ENCODE results near the gene BLCAP. TPM values are rescaled to one million over a fixed set of nuclear protein-coding genes. Genes with fewer than 3 reads are reported as not detected.

The BLCAP gene
- total and polyA plus RNA-seq, 2 of the 4 experiments (the other 2 are of a cell fraction), result 17.7 to 67.3 TPM

DNA sequence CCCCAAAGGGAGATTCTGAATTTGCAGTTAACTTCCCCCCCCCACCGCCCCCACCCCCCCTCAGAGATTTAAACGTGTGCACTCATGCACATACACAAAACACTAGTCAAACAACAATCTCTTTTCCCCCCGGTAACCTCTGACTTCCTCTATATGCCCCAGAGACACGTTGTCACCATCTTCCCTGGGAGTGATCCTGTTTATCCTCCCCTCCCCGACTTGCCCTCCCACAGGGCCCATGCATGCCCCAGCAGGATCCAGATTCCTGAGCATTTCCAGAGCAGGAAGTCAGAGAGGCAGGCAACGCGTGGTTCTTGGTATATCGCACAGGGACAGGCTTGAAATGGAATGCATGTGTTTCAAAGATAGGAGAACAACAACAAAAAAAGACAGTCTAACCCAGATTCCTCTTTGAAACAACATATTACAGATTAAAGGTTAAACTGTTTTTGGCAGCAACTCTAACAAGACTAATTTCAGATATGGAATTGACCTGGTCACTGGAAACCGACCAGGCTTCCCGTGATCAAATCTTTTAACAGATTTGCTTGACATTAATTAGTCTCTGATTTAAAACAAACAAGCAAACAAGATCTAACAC lies 1.3 kb downstream of the BLCAP start:
- Histone ChIP-seq H3K4me3 (ENCODE audit: insufficient read depth, low read depth, low read length) (peak overlapping the region; percentile 80), H3K9ac (ENCODE audit: low read depth, low read length) (peak overlapping the region; percentile 92), H3K27me3 (ENCODE audit: control insufficient read depth, insufficient read depth, low read length) (no peaks in the 10 kb centered on the region), H4K20me1 (ENCODE audit: insufficient read depth, low read length) (peaks cover 51% of the 10 kb centered on the region), H3K27ac (ENCODE audit: insufficient read depth, low read length) (peak overlapping the region; percentile 87), H2AFZ (replicated peaks; ENCODE audit: low read length, poor library complexity) (peak overlapping the region; percentile 45), H3K36me3 (ENCODE audit: control insufficient read depth, insufficient read depth, low read length) (peaks cover 2% of the 10 kb centered on the region; the same call in 1 of the 2 replicates), H3K4me2 (ENCODE audit: low read depth, low read length) (peak overlapping the region; percentile 92), H3K56ac (ENCODE audit: extremely low read depth, insufficient read depth, low read length) (peak overlapping the region; percentile 74; the same call in 1 of the 2 replicates), H2AK9ac (replicated peaks; ENCODE audit: low read depth, low read length, poor library complexity) (peak overlapping the region; percentile 99), H2AK5ac (ENCODE audit: low read depth, low read length) (peak overlapping the region; percentile 84), H3K4me1 (ENCODE audit: control insufficient read depth, insufficient read depth, low read length) (peaks cover 11% of the 10 kb centered on the region), H3K23ac (ENCODE audit: low read depth, low read length) (peak overlapping the region; percentile 90), H2BK120ac (ENCODE audit: low read depth, low read length) (peak overlapping the region; percentile 45; the same call in 1 of the 2 replicates), H2BK15ac (ENCODE audit: low read depth, low read length) (peak overlapping the region; percentile 77; the same call in 2 of the 3 replicates), H3K9me3 (ENCODE audit: control insufficient read depth, insufficient read depth, low read length) (no peaks in the 10 kb centered on the region), H2BK5ac (ENCODE audit: low read depth, low read length, poor library complexity, severe bottlenecking) (peak overlapping the region; percentile 90), H2BK20ac (ENCODE audit: low read depth, low read length) (no peak overlapping the region), H3K14ac (replicated peaks; ENCODE audit: low read depth, low read length) (peak overlapping the region; percentile 82), H3K9me1 (ENCODE audit: insufficient read depth, low read length) (peaks cover 19% of the 10 kb centered on the region), H4K91ac (ENCODE audit: insufficient read depth, low read depth, low read length) (peak overlapping the region; percentile 85), H3K4ac (ENCODE audit: low read depth, low read length) (peak overlapping the region; percentile 87), H3K18ac (ENCODE audit: low read depth, low read length) (no peak overlapping the region), H4K8ac (ENCODE audit: low read depth in 2 of 2, low read length in 2 of 2) (peak overlapping the region; percentile 62 to 94; a peak in 3 of 4 replicates), H3K79me1 (ENCODE audit: low read depth in 1 of 2, low read length in 2 of 2) (peaks cover 19 to 63% of the 10 kb centered on the region in 2 experiments), H4K5ac (ENCODE audit: low read depth, low read length) (no peak overlapping the region)
- DNase-seq (peak; percentile 52), ATAC-seq (ENCODE audit: low read depth) (peak; percentile 49)
- ChIA-PET CTCF (interaction anchor here (1.2 kb wide), 1 partner anchor 33 kb away, joined by 3 read pairs; no protein-coding TSS in a partner anchor), POLR2A (ENCODE audit: unreplicated experiment) (interaction anchor here (1.1 kb wide), 1 partner anchor 9 kb away, joined by 3 read pairs; no protein-coding TSS in a partner anchor)
- intact Hi-C loops (cut with micrococcal nuclease), result loop anchor here (2.0 to 5.0 kb wide), 2 partner anchors 119 to 142 kb away; no protein-coding TSS in a partner anchor
- dilution Hi-C loops (cut with HindIII; ENCODE audit: low sequenced_read_pairs, unreplicated experiment), result no loop called here
- no TSS peak for BruUV-seq (replicated peaks)
- TF ChIP-seq MXI1 (IDR thresholded peaks at IDR 0.05; ENCODE audit: borderline replicate concordance, low read depth, low read length), result peak; percentile 95
- TF ChIP-seq, protein P1, sequence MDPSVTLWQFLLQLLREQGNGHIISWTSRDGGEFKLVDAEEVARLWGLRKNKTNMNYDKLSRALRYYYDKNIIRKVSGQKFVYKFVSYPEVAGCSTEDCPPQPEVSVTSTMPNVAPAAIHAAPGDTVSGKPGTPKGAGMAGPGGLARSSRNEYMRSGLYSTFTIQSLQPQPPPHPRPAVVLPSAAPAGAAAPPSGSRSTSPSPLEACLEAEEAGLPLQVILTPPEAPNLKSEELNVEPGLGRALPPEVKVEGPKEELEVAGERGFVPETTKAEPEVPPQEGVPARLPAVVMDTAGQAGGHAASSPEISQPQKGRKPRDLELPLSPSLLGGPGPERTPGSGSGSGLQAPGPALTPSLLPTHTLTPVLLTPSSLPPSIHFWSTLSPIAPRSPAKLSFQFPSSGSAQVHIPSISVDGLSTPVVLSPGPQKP (IDR thresholded peaks at IDR 0.05; ENCODE audit: borderline replicate concordance, low read depth, low read length), result no peak
- 0% methylated on average over 2 of the region's 10 CpGs; no CpG with 5 or more reads in 1 of the 2 experiments for WGBS, 2 experiments (ENCODE audit: extremely low coverage in 2 of 2, insufficient read length in 1 of 2)
- in situ Hi-C loops (cut with MboI; ENCODE audit: low sequenced_read_pairs), result loop anchor here (5.0 kb wide), 1 partner anchor 134 kb away; no protein-coding TSS in a partner anchor
